Measurements from ENCODE around the gene KRTAP10-6. TPM values are rescaled to one million over a fixed set of nuclear protein-coding genes. Genes with fewer than 3 reads are reported as not detected.

Gene KRTAP10-6
- total RNA-seq, 2 donors from 2014 or later, result not detected

- no peak for ATAC-seq
- Histone ChIP-seq H3K4me3 (no peak overlapping the region), H3K27ac (no peak overlapping the region), H3K36me3 (replicated peaks in 1 of 2; ENCODE audit: insufficient read depth in 1 of 2, low read depth in 2 of 2) (no peaks in the 10 kb centered on the region), H3K27me3 (peaks cover 0 to 4% of the 10 kb centered on the region in 2 donors), H3K4me1 (no peaks in the 10 kb centered on the region), H3K9me3 (no peaks in the 10 kb centered on the region)
- DNase-seq, result no peak
- no peak for TF ChIP-seq CTCF (IDR thresholded peaks at IDR 0.05)
- no peak for TF ChIP-seq POLR2A (IDR thresholded peaks at IDR 0.05)
- WGBS, 2 donors, result 64 to 66% methylated on average over 3 to 4 of the region's 4 CpGs
- intact Hi-C loops (cut with DNase I), result no loop called here
Observed at GRCh38 chr21:44571296-44571695, 21.0 kb downstream of the KRTAP10-6 start.

GRCh38 chr21:44569861-44570517 is 22.3 kb downstream of the KRTAP10-6 start:
- Histone ChIP-seq H3K4me1 (no peaks in the 10 kb centered on the region), H3K27me3 (peaks cover 0 to 4% of the 10 kb centered on the region in 2 donors), H3K27ac (no peak overlapping the region), H3K36me3 (replicated peaks in 1 of 2; ENCODE audit: insufficient read depth in 1 of 2, low read depth in 2 of 2) (no peaks in the 10 kb centered on the region), H3K9me3 (no peaks in the 10 kb centered on the region), H3K4me3 (no peak overlapping the region)
- TF ChIP-seq CTCF (IDR thresholded peaks at IDR 0.05) (no peak), POLR2A (IDR thresholded peaks at IDR 0.05) (no peak)
- intact Hi-C loops (cut with DNase I), result no loop called here
- ATAC-seq (no peak), DNase-seq (no peak)
- 71 to 75% methylated on average over 12 of the region's 12 CpGs for WGBS, 2 donors

GRCh38 chr21:44568667-44569556 is 23.4 kb downstream of the KRTAP10-6 start:
- no peak overlapping the region for H3K27ac ChIP-seq
- no peaks in the 10 kb centered on the region for H3K36me3 ChIP-seq (replicated peaks in 1 of 2; ENCODE audit: insufficient read depth in 1 of 2, low read depth in 2 of 2)
- ATAC-seq (no peak), DNase-seq (no peak)
- H3K9me3 ChIP-seq, result no peaks in the 10 kb centered on the region
- TF ChIP-seq CTCF (IDR thresholded peaks at IDR 0.05) (no peak), POLR2A (IDR thresholded peaks at IDR 0.05) (no peak)
- intact Hi-C loops (cut with DNase I), result no loop called here
- 62 to 67% methylated on average over 12 to 27 of the region's 27 CpGs for WGBS, 2 donors
- H3K4me3 ChIP-seq, result no peak overlapping the region
- no peaks in the 10 kb centered on the region for H3K27me3 ChIP-seq
- H3K4me1 ChIP-seq, result no peaks in the 10 kb centered on the region

GRCh38 chr21:44568261-44568660 is 24.0 kb downstream of the KRTAP10-6 start:
- no peaks in the 10 kb centered on the region for H3K27me3 ChIP-seq
- H3K4me1 ChIP-seq, result no peaks in the 10 kb centered on the region
- no peak overlapping the region for H3K4me3 ChIP-seq
- intact Hi-C loops (cut with DNase I), result no loop called here
- no peak for TF ChIP-seq CTCF (IDR thresholded peaks at IDR 0.05)
- TF ChIP-seq POLR2A (IDR thresholded peaks at IDR 0.05), result no peak
- DNase-seq, result no peak
- no peaks in the 10 kb centered on the region for H3K36me3 ChIP-seq (replicated peaks in 1 of 2; ENCODE audit: insufficient read depth in 1 of 2, low read depth in 2 of 2)
- no peaks in the 10 kb centered on the region for H3K9me3 ChIP-seq
- WGBS, 2 donors, result 44 to 75% methylated on average over 2 to 6 of the region's 12 CpGs
- no peak for ATAC-seq
- no peak overlapping the region for H3K27ac ChIP-seq

Measured in body of pancreas (tissue), 4 donors.